ENCODE measurements around the gene DUSP19.
A peak's percentile ranks its signal among the peaks of the same experiment; 100 is the strongest.

The DUSP19 gene

GRCh38 chr2:183069174-183069573, 9.4 kb upstream of the DUSP19 start:
- Histone ChIP-seq H3K79me1 (replicated peaks; ENCODE audit: low read length, poor library complexity, severe bottlenecking) (no peaks in the 10 kb centered on the region), H3K4me3 (ENCODE audit: insufficient read depth in 1 of 2, low read depth in 1 of 2, low read length in 2 of 2) (no peak overlapping the region), H2AFZ (ENCODE audit: low read depth, low read length) (no peak overlapping the region), H2BK5ac (ENCODE audit: low read depth, low read length, poor library complexity, severe bottlenecking) (no peak overlapping the region), H2BK120ac (ENCODE audit: low read depth, low read length) (no peak overlapping the region), H3K4me1 (ENCODE audit: control insufficient read depth, insufficient read depth, low read depth, low read length) (peaks cover 2% of the 10 kb centered on the region), H4K91ac (ENCODE audit: low read length) (no peak overlapping the region), H3K9me3 (ENCODE audit: control insufficient read depth, low read length) (no peaks in the 10 kb centered on the region), H2BK12ac (ENCODE audit: low read length in 2 of 2) (no peak overlapping the region), H3K4ac (ENCODE audit: low read depth in 1 of 2, low read length in 2 of 2) (no peak overlapping the region), H3K14ac (ENCODE audit: low read length in 2 of 2) (no peak overlapping the region), H3K9ac (ENCODE audit: low read length) (no peak overlapping the region), H4K8ac (ENCODE audit: low read length) (no peak overlapping the region), H3K27ac (ENCODE audit: low read length, poor library complexity, severe bottlenecking) (no peak overlapping the region), H3K36me3 (ENCODE audit: control insufficient read depth in 1 of 2, insufficient read depth in 2 of 2, low read depth in 1 of 2, low read length in 2 of 2) (no peaks in the 10 kb centered on the region), H3K4me2 (ENCODE audit: low read length, poor library complexity, severe bottlenecking) (no peak overlapping the region), H3K18ac (ENCODE audit: low read depth in 1 of 2, low read length in 2 of 2) (no peak overlapping the region), H3K23ac (ENCODE audit: low read length in 2 of 2) (no peak overlapping the region), H3K27me3 (ENCODE audit: control insufficient read depth in 1 of 2, insufficient read depth in 1 of 2, low read length in 2 of 2) (peaks cover 0 to under 1% of the 10 kb centered on the region in 2 experiments), H2AK5ac (ENCODE audit: low read length, severe bottlenecking) (no peak overlapping the region), H2BK15ac (ENCODE audit: low read depth, poor library complexity, severe bottlenecking) (no peak overlapping the region)
- no peak for DNase-seq
- 98% methylated on average over 2 of the region's 2 CpGs for WGBS

DNA sequence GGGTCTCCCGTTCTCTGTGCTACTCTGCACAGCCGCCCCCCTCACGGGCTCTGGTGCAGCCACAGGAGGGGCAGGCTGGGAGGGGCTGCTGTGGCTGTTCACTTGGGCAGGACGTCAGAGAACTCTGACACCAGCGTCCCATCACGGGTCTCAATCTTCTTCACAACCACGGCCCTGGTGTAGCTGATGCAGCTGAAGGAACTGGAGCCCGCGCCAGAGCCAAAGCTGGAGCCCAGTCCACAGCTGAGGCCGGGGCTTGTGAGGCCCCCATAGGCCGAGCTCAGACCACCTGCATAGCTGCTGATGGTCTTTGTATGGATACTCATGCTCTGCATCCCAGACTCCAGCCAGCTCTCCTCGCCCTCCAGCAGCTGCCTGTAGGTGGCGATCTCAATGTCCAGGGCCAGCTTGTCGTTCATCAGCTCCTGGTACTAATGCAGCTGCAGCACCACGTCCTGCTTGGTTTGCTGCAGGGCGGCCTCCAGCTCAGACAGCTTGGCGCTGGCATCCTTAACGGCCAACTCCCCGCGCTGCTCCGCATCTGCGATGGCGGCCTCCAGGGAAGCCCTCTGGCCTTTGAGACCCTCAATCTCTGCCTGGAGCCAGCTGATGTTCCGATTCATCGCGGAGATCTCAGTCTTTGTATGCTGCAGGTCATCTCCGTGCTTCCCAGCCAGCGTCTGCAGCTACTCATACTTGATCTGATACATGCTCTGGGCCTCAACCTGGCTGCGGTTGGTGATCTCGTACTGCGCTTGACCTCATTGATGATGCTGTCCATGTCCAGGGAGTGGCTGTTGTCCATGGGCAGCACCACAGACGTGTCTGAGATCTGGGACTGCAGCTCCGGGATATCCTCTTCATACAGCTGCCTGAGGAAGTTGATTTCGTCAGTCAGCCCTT, 7.4 kb upstream of the DUSP19 start:
- Histone ChIP-seq H2BK5ac (ENCODE audit: low read depth, low read length, poor library complexity, severe bottlenecking) (no peak overlapping the region), H3K4me2 (ENCODE audit: low read length, poor library complexity, severe bottlenecking) (no peak overlapping the region), H3K23ac (ENCODE audit: low read length in 2 of 2) (no peak overlapping the region), H2AFZ (ENCODE audit: low read depth, low read length) (no peak overlapping the region), H3K9me3 (ENCODE audit: control insufficient read depth, low read length) (no peaks in the 10 kb centered on the region), H3K14ac (ENCODE audit: low read length in 2 of 2) (no peak overlapping the region), H3K4ac (ENCODE audit: low read depth in 1 of 2, low read length in 2 of 2) (no peak overlapping the region), H3K4me1 (ENCODE audit: control insufficient read depth, insufficient read depth, low read depth, low read length) (peaks cover 2% of the 10 kb centered on the region), H3K36me3 (ENCODE audit: control insufficient read depth in 1 of 2, insufficient read depth in 2 of 2, low read depth in 1 of 2, low read length in 2 of 2) (no peaks in the 10 kb centered on the region), H4K91ac (ENCODE audit: low read length) (no peak overlapping the region), H3K9ac (ENCODE audit: low read length) (no peak overlapping the region), H3K27me3 (ENCODE audit: control insufficient read depth in 1 of 2, insufficient read depth in 1 of 2, low read length in 2 of 2) (peaks cover 5 to 10% of the 10 kb centered on the region in 2 experiments), H3K4me3 (ENCODE audit: insufficient read depth in 1 of 2, low read depth in 1 of 2, low read length in 2 of 2) (no peak overlapping the region), H4K8ac (ENCODE audit: low read length) (no peak overlapping the region), H2BK12ac (ENCODE audit: low read length in 2 of 2) (peak overlapping the region in 1 of 2 experiments; percentile 26), H2BK15ac (ENCODE audit: low read depth, poor library complexity, severe bottlenecking) (no peak overlapping the region), H3K27ac (ENCODE audit: low read length, poor library complexity, severe bottlenecking) (no peak overlapping the region), H3K79me1 (replicated peaks; ENCODE audit: low read length, poor library complexity, severe bottlenecking) (no peaks in the 10 kb centered on the region), H3K18ac (ENCODE audit: low read depth in 1 of 2, low read length in 2 of 2) (no peak overlapping the region), H2BK120ac (ENCODE audit: low read depth, low read length) (no peak overlapping the region), H2AK5ac (ENCODE audit: low read length, severe bottlenecking) (no peak overlapping the region)
- 68% methylated on average over 34 of the region's 34 CpGs for WGBS
- DNase-seq, result peak; percentile 56

DNA sequence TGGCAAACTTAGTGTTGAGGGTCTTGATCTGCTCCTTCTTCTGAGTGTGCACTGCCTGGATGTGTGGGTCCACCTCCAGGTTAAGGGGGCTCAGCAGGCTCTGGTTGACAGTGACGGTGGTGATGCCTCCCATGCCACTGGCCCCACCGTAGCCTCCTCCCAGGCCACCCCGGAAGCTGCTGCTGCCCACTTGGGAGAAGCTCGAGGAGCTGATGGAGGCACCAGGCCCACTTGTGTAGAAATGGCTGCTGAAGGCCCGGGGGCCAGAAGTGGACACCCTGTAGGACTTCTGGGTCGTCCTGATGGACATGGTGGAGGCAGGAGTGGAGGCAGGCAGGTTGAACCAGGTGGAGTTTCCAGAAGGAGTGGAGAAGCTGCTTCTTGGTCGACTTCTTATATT, 6.4 kb upstream of the DUSP19 start:
- H3K27me3 ChIP-seq (ENCODE audit: control insufficient read depth in 1 of 2, insufficient read depth in 1 of 2, low read length in 2 of 2), result peaks cover 5 to 11% of the 10 kb centered on the region in 2 experiments
- H3K36me3 ChIP-seq (ENCODE audit: control insufficient read depth in 1 of 2, insufficient read depth in 2 of 2, low read depth in 1 of 2, low read length in 2 of 2), result no peaks in the 10 kb centered on the region
- H3K9ac ChIP-seq (ENCODE audit: low read length), result no peak overlapping the region
- H2BK15ac ChIP-seq (ENCODE audit: low read depth, poor library complexity, severe bottlenecking), result no peak overlapping the region
- no peak overlapping the region for H2BK12ac ChIP-seq (ENCODE audit: low read length in 2 of 2)
- H2BK120ac ChIP-seq (ENCODE audit: low read depth, low read length), result no peak overlapping the region
- H3K9me3 ChIP-seq (ENCODE audit: control insufficient read depth, low read length), result no peaks in the 10 kb centered on the region
- DNase-seq, result no peak
- no peak overlapping the region for H3K4me3 ChIP-seq (ENCODE audit: insufficient read depth in 1 of 2, low read depth in 1 of 2, low read length in 2 of 2)
- H3K23ac ChIP-seq (ENCODE audit: low read length in 2 of 2), result no peak overlapping the region
- 92% methylated on average over 5 of the region's 7 CpGs for WGBS
- H4K8ac ChIP-seq (ENCODE audit: low read length), result no peak overlapping the region
- H3K4me1 ChIP-seq (ENCODE audit: control insufficient read depth, insufficient read depth, low read depth, low read length), result peaks cover 2% of the 10 kb centered on the region
- no peak overlapping the region for H2BK5ac ChIP-seq (ENCODE audit: low read depth, low read length, poor library complexity, severe bottlenecking)
- no peaks in the 10 kb centered on the region for H3K79me1 ChIP-seq (replicated peaks; ENCODE audit: low read length, poor library complexity, severe bottlenecking)
- no peak overlapping the region for H2AFZ ChIP-seq (ENCODE audit: low read depth, low read length)
- no peak overlapping the region for H3K4me2 ChIP-seq (ENCODE audit: low read length, poor library complexity, severe bottlenecking)
- no peak overlapping the region for H4K91ac ChIP-seq (ENCODE audit: low read length)
- no peak overlapping the region for H3K4ac ChIP-seq (ENCODE audit: low read depth in 1 of 2, low read length in 2 of 2)
- no peak overlapping the region for H3K27ac ChIP-seq (ENCODE audit: low read length, poor library complexity, severe bottlenecking)
- no peak overlapping the region for H3K18ac ChIP-seq (ENCODE audit: low read depth in 1 of 2, low read length in 2 of 2)
- H2AK5ac ChIP-seq (ENCODE audit: low read length, severe bottlenecking), result no peak overlapping the region
- H3K14ac ChIP-seq (ENCODE audit: low read length in 2 of 2), result no peak overlapping the region

DNA sequence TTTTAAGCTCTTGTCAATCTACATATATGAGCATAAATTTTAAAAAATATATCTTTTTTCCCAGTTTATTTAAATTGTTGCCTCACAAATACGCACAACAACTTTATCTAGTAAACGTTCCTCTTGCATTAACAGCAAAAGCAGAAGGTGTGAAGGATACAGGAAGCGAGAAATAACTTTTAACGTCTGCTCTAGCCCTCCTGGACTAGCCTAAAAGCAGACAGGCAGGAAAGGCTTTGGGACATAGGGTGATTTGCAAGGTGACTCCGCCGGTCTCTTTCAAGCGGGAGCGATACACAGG, 434 bp upstream of the DUSP19 start:
- H3K79me1 ChIP-seq (replicated peaks; ENCODE audit: low read length, poor library complexity, severe bottlenecking), result no peaks in the 10 kb centered on the region
- no peak overlapping the region for H2BK5ac ChIP-seq (ENCODE audit: low read depth, low read length, poor library complexity, severe bottlenecking)
- peak overlapping the region in 1 of 2 experiments; percentile 48 for H3K18ac ChIP-seq (ENCODE audit: low read depth in 1 of 2, low read length in 2 of 2)
- H3K36me3 ChIP-seq (ENCODE audit: control insufficient read depth in 1 of 2, insufficient read depth in 2 of 2, low read depth in 1 of 2, low read length in 2 of 2), result no peaks in the 10 kb centered on the region
- peak overlapping the region; percentile 43 to 82 for H3K4me3 ChIP-seq (ENCODE audit: insufficient read depth in 1 of 2, low read depth in 1 of 2, low read length in 2 of 2)
- H2BK120ac ChIP-seq (ENCODE audit: low read depth, low read length), result no peak overlapping the region
- WGBS, result 1% methylated on average over 6 of the region's 8 CpGs
- H3K27me3 ChIP-seq (ENCODE audit: control insufficient read depth in 1 of 2, insufficient read depth in 1 of 2, low read length in 2 of 2), result peaks cover 5 to 11% of the 10 kb centered on the region in 2 experiments
- no peaks in the 10 kb centered on the region for H3K9me3 ChIP-seq (ENCODE audit: control insufficient read depth, low read length)
- peak overlapping the region; percentile 85 for H2AFZ ChIP-seq (ENCODE audit: low read depth, low read length)
- H3K9ac ChIP-seq (ENCODE audit: low read length), result peak overlapping the region; percentile 86
- H3K23ac ChIP-seq (ENCODE audit: low read length in 2 of 2), result no peak overlapping the region
- DNase-seq, result no peak
- H3K4ac ChIP-seq (ENCODE audit: low read depth in 1 of 2, low read length in 2 of 2), result peak overlapping the region in 1 of 2 experiments; percentile 91
- H2BK15ac ChIP-seq (ENCODE audit: low read depth, poor library complexity, severe bottlenecking), result no peak overlapping the region
- H3K14ac ChIP-seq (ENCODE audit: low read length in 2 of 2), result no peak overlapping the region
- peak overlapping the region; percentile 92 for H4K8ac ChIP-seq (ENCODE audit: low read length)
- peak overlapping the region; percentile 37 for H3K27ac ChIP-seq (ENCODE audit: low read length, poor library complexity, severe bottlenecking)
- H2BK12ac ChIP-seq (ENCODE audit: low read length in 2 of 2), result no peak overlapping the region
- H4K91ac ChIP-seq (ENCODE audit: low read length), result no peak overlapping the region
- H3K4me2 ChIP-seq (ENCODE audit: low read length, poor library complexity, severe bottlenecking), result peak overlapping the region; percentile 86
- H3K4me1 ChIP-seq (ENCODE audit: control insufficient read depth, insufficient read depth, low read depth, low read length), result no peaks in the 10 kb centered on the region
- H2AK5ac ChIP-seq (ENCODE audit: low read length, severe bottlenecking), result no peak overlapping the region

Data from mesenchymal stem cell (in vitro differentiated cells and primary cell).